ENCODE measurements around the gene OR2V1.
"Not testable (repeated sequence)": the region's sequence is repeated elsewhere in the genome, so short reads cannot be mapped to it uniquely, and the experiment has no call there.

OR2V1 gene

GRCh38 chr5:181130832-181131496 is at the start of gene OR2V1:
OR2V1 (minus strand) TSS chr5:181131169; CDS start chr5:181125304, 5,865 bp downstream.
- DNase-seq (ENCODE audit: low read depth) = no peak

GRCh38 chr5:181177559-181177958 is 46.6 kb upstream of the OR2V1 start:
- not testable (repeated sequence) for DNase-seq (ENCODE audit: low read depth)

GRCh38 chr5:181176254-181176952 is 45.4 kb upstream of the OR2V1 start:
- DNase-seq (ENCODE audit: low read depth) = no peak

GRCh38 chr5:181173420-181174342 is 42.7 kb upstream of the OR2V1 start:
- DNase-seq (ENCODE audit: low read depth) = peak; percentile 68

- DNase-seq (ENCODE audit: low read depth) = no peak
Observed at GRCh38 chr5:181173027-181173419, 42.1 kb upstream of the OR2V1 start.

GRCh38 chr5:181171782-181172181 is 40.8 kb upstream of the OR2V1 start:
- DNase-seq (ENCODE audit: low read depth) = no peak

- DNase-seq (ENCODE audit: low read depth) = no peak
Observed at GRCh38 chr5:181170996-181171395, 40.0 kb upstream of the OR2V1 start.

GRCh38 chr5:181170237-181170825 is 39.4 kb upstream of the OR2V1 start:
- no peak for DNase-seq (ENCODE audit: low read depth)

- peak; percentile 72 for DNase-seq (ENCODE audit: low read depth)
Observed at GRCh38 chr5:181169459-181170236, 38.7 kb upstream of the OR2V1 start.

GRCh38 chr5:181168595-181169118 is 37.7 kb upstream of the OR2V1 start:
- no peak for DNase-seq (ENCODE audit: low read depth)

GRCh38 chr5:181167814-181168488 is 37.0 kb upstream of the OR2V1 start:
- no peak for DNase-seq (ENCODE audit: low read depth)

- no peak for DNase-seq (ENCODE audit: low read depth)
Observed at GRCh38 chr5:181166812-181167733, 36.1 kb upstream of the OR2V1 start.

- DNase-seq (ENCODE audit: low read depth) = peak; percentile 20
Observed at GRCh38 chr5:181164076-181164952, 33.3 kb upstream of the OR2V1 start.

GRCh38 chr5:181163487-181164075 is 32.6 kb upstream of the OR2V1 start:
- no peak for DNase-seq (ENCODE audit: low read depth)

GRCh38 chr5:181161534-181162175 is 30.7 kb upstream of the OR2V1 start:
- no peak for DNase-seq (ENCODE audit: low read depth)

- peak; percentile 57 for DNase-seq (ENCODE audit: low read depth)
Observed at GRCh38 chr5:181160755-181161533, 30.0 kb upstream of the OR2V1 start.

Measured in fibroblast of the conjunctiva (primary cell).